Loucy (cell line): ENCODE data around the gene THAP7.

ENCODE experiments used
- H2AFZ ChIP-seq: fragments of 200-600 bp; sonication (generic); 2 replicates; pipeline ENCODE4 v1.6.0; 2016; ENCODE audit warnings: antibody characterized with exemption, mild to moderate bottlenecking, low read length, moderate library complexity
- H3F3A ChIP-seq: fragments of 200-600 bp; 2 replicates; pipeline ENCODE4 v1.6.0; 2016; ENCODE audit warnings: antibody characterized with exemption, low read depth, mild to moderate bottlenecking
- H3K27me3 ChIP-seq: fragments of 200-600 bp; sonication (generic); 2 replicates; pipeline ENCODE4 v1.6.1; 2014; ENCODE audit warnings: low read length, mild to moderate bottlenecking; ENCODE audit not compliant: insufficient read depth, poor library complexity, severe bottlenecking
- H3K36me3 ChIP-seq: fragments of 200-600 bp; sonication (generic); 2 replicates; pipeline ENCODE4 v1.6.1; 2016; ENCODE audit warnings: low read length; ENCODE audit not compliant: insufficient read depth
- H3K4me1 ChIP-seq: fragments of 200-600 bp; sonication (generic); 2 replicates; pipeline ENCODE4 v1.5.1; 2014; ENCODE audit warnings: low read length, mild to moderate bottlenecking; ENCODE audit not compliant: insufficient read depth, poor library complexity, severe bottlenecking
- H3K4me2 ChIP-seq: fragments of 200-600 bp; sonication (generic); 2 replicates; pipeline ENCODE4 v1.6.0; 2014; ENCODE audit warnings: antibody characterized with exemption, low read length, low read depth, mild to moderate bottlenecking; ENCODE audit not compliant: poor library complexity, severe bottlenecking
- H3K4me3 ChIP-seq: fragments of 200-600 bp; sonication (generic); 2 replicates; pipeline ENCODE4 v1.5.1; 2014; ENCODE audit warnings: low read length, mild to moderate bottlenecking, mixed read lengths; ENCODE audit not compliant: poor library complexity, severe bottlenecking
- H3K79me2 ChIP-seq: fragments of 200-600 bp; sonication (generic); 2 replicates; pipeline ENCODE4 v1.6.1; 2014; ENCODE audit warnings: low read length; ENCODE audit not compliant: insufficient read depth
- H3K9ac ChIP-seq: fragments of 200-600 bp; sonication (generic); 2 replicates; pipeline ENCODE4 v1.6.0; 2014; ENCODE audit warnings: mild to moderate bottlenecking, low read depth, low read length, moderate library complexity; ENCODE audit not compliant: poor library complexity, severe bottlenecking
- H3K9me2 ChIP-seq: fragments of 200-600 bp; sonication (generic); replicated peaks from 2 replicates; pipeline ENCODE4 v1.6.1; 2016; ENCODE audit warnings: low read depth, low read length, mixed read lengths
- H3K9me3 ChIP-seq: fragments of 200-600 bp; sonication (generic); 2 replicates; pipeline ENCODE4 v1.6.1; 2014; ENCODE audit warnings: mild to moderate bottlenecking, antibody characterized with exemption, low read length, low read depth; ENCODE audit not compliant: insufficient read depth
- H4K20me1 ChIP-seq: fragments of 200-600 bp; sonication (generic); 2 replicates; pipeline ENCODE4 v1.6.0; 2014; ENCODE audit warnings: antibody characterized with exemption, low read length, mild to moderate bottlenecking; ENCODE audit not compliant: insufficient read depth, poor library complexity, severe bottlenecking
- EZH2phosphoT487 ChIP-seq: fragments of 200-600 bp; IDR thresholded peaks from 2 replicates; pipeline ENCODE4 v1.6.1; 2018; ENCODE audit warnings: antibody characterized with exemption, mild to moderate bottlenecking, moderate library complexity, borderline replicate concordance
- TF ChIP-seq, protein P1 (sequence below): fragments of 200-600 bp; sonication (generic); conservative IDR thresholded peaks from 2 replicates; pipeline ENCODE4 v1.5.1; 2014; ENCODE audit warnings: mild to moderate bottlenecking, antibody characterized with exemption, low read length

The THAP7 gene

DNA sequence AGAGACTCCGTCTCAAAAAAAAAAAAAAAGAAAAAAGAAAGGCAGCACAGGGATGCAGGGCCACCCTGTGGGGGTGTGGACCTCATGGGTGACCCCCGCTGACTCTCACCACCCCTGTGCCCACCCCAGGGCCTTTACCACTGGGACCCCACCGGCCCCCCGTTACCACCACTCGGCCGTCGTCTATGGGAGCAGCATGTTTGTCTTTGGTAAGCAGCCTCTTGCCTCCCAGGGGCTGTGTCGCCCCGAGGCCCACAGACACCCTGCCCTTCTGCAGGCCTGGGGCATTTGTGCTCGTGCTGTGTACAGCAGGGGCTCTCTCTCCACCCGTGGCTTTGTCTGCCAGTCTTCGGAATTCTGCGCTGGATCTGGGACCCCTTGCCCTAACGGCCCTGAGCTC lies 14.5 kb downstream of the THAP7 start:
- H3K9ac ChIP-seq, result no peak overlapping the region
- H3K4me1 ChIP-seq, result peaks cover 16% of the 10 kb centered on the region
- H3K27me3 ChIP-seq, result no peaks in the 10 kb centered on the region
- TF ChIP-seq EZH2phosphoT487, result no peak
- TF ChIP-seq, protein P1, sequence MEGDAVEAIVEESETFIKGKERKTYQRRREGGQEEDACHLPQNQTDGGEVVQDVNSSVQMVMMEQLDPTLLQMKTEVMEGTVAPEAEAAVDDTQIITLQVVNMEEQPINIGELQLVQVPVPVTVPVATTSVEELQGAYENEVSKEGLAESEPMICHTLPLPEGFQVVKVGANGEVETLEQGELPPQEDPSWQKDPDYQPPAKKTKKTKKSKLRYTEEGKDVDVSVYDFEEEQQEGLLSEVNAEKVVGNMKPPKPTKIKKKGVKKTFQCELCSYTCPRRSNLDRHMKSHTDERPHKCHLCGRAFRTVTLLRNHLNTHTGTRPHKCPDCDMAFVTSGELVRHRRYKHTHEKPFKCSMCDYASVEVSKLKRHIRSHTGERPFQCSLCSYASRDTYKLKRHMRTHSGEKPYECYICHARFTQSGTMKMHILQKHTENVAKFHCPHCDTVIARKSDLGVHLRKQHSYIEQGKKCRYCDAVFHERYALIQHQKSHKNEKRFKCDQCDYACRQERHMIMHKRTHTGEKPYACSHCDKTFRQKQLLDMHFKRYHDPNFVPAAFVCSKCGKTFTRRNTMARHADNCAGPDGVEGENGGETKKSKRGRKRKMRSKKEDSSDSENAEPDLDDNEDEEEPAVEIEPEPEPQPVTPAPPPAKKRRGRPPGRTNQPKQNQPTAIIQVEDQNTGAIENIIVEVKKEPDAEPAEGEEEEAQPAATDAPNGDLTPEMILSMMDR, result no peak
- peaks cover 3% of the 10 kb centered on the region; the same call in 1 of the 2 replicates for H3K36me3 ChIP-seq
- H3K79me2 ChIP-seq, result peaks cover 12% of the 10 kb centered on the region; the same call in 1 of the 2 replicates
- H2AFZ ChIP-seq, result no peak overlapping the region
- no peaks in the 10 kb centered on the region for H4K20me1 ChIP-seq
- no peak overlapping the region for H3K4me3 ChIP-seq
- no peaks in the 10 kb centered on the region for H3K9me3 ChIP-seq
- H3K4me2 ChIP-seq, result no peak overlapping the region
- no peaks in the 10 kb centered on the region for H3F3A ChIP-seq
- no peaks in the 10 kb centered on the region for H3K9me2 ChIP-seq

DNA sequence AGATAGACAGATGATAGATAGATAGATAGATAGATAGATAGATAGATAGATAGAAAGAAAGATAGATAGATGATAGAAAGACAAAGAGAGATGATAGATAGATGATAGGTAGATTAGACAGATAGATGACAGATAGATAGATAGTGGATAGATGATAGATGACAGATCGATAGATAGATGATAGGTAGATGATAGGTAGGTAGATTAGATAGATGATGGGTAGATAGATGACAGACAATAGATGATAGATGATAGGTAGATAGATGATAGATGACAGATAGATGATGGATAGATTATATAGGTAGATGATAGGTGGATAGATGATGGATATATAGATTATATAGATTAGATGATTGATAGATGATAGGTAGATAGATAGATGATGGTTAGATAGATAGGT lies 15.6 kb downstream of the THAP7 start:
- Histone ChIP-seq H3K4me2 (no peak overlapping the region), H3K79me2 (peaks cover 14% of the 10 kb centered on the region; the same call in 1 of the 2 replicates), H3K9me3 (no peaks in the 10 kb centered on the region), H3F3A (no peaks in the 10 kb centered on the region), H3K4me3 (no peak overlapping the region), H3K9ac (no peak overlapping the region), H3K36me3 (no peaks in the 10 kb centered on the region), H2AFZ (no peak overlapping the region), H3K4me1 (peaks cover 20% of the 10 kb centered on the region), H4K20me1 (no peaks in the 10 kb centered on the region), H3K9me2 (no peaks in the 10 kb centered on the region), H3K27me3 (no peaks in the 10 kb centered on the region)
- TF ChIP-seq EZH2phosphoT487, result no peak
- TF ChIP-seq, protein P1, result no peak

DNA sequence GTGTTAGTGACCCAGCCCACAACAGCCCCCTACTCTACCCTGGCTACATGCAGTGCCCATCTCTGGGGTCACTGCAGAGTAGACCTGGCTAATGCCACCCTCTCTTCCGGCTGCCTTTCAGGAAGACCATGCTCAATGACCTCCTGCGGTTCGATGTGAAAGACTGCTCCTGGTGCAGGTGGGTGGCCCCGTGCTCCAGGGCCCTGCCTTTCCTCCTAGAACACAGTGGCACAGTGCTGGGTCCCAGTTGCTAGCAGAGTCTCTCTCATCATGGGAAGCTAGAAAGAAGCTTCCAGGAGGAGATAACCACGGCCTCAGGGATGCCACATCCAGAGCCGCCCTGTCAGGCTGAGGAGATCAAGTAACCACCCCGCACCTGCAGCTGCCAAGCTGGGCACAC lies 16.2 kb downstream of the THAP7 start:
- no peak for TF ChIP-seq EZH2phosphoT487
- TF ChIP-seq, protein P1, result no peak
- Histone ChIP-seq H3K9ac (no peak overlapping the region), H3K79me2 (peaks cover 14% of the 10 kb centered on the region; the same call in 1 of the 2 replicates), H3K4me2 (no peak overlapping the region), H3F3A (no peaks in the 10 kb centered on the region), H3K36me3 (no peaks in the 10 kb centered on the region), H4K20me1 (no peaks in the 10 kb centered on the region), H3K4me1 (peaks cover 23% of the 10 kb centered on the region), H3K4me3 (no peak overlapping the region), H3K9me3 (no peaks in the 10 kb centered on the region), H3K27me3 (no peaks in the 10 kb centered on the region), H2AFZ (no peak overlapping the region), H3K9me2 (no peaks in the 10 kb centered on the region)
